GM18507 (cell line): Measurements from ENCODE around the gene ACAP3.
A peak's percentile ranks its signal among the peaks of the same experiment; 100 is the strongest.

Experiments used
- DNase-seq: peaks from one replicate; pipeline ENCODE4 v3.0.0; 2011; ENCODE audit warnings: low read depth; ENCODE audit not compliant: insufficient read length; ENCODE audit errors: extremely low spot score
- FAIRE-seq: peaks from 2 replicates; lab custom pipeline; 2011; peaks lifted over from hg19 to GRCh38; lab: Jason Lieb, UNC

Gene ACAP3

DNA sequence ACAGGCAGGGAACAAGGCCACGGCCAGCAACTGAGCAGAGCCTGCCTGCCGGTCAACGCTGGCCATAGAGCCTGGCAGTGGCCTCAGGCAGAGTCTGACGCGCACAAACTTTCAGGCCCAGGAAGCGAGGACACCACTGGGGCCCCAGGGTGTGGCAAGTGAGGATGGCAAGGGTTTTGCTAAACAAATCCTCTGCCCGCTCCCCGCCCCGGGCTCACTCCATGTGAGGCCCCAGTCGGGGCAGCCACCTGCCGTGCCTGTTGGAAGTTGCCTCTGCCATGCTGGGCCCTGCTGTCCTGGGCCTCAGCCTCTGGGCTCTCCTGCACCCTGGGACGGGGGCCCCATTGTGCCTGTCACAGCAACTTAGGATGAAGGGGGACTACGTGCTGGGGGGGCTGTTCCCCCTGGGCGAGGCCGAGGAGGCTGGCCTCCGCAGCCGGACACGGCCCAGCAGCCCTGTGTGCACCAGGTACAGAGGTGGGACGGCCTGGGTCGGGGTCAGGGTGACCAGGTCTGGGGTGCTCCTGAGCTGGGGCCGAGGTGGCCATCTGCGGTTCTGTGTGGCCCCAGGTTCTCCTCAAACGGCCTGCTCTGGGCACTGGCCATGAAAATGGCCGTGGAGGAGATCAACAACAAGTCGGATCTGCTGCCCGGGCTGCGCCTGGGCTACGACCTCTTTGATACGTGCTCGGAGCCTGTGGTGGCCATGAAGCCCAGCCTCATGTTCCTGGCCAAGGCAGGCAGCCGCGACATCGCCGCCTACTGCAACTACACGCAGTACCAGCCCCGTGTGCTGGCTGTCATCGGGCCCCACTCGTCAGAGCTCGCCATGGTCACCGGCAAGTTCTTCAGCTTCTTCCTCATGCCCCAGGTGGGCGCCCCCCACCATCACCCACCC is 23.6 kb upstream of the ACAP3 start, which contains the start of gene TAS1R3:
Gene TAS1R3 (plus strand): TSS at position 213 of the 898 bp plus-strand sequence. CDS start 66 bp downstream, at position 279.
- DNase-seq, result no peak

DNA sequence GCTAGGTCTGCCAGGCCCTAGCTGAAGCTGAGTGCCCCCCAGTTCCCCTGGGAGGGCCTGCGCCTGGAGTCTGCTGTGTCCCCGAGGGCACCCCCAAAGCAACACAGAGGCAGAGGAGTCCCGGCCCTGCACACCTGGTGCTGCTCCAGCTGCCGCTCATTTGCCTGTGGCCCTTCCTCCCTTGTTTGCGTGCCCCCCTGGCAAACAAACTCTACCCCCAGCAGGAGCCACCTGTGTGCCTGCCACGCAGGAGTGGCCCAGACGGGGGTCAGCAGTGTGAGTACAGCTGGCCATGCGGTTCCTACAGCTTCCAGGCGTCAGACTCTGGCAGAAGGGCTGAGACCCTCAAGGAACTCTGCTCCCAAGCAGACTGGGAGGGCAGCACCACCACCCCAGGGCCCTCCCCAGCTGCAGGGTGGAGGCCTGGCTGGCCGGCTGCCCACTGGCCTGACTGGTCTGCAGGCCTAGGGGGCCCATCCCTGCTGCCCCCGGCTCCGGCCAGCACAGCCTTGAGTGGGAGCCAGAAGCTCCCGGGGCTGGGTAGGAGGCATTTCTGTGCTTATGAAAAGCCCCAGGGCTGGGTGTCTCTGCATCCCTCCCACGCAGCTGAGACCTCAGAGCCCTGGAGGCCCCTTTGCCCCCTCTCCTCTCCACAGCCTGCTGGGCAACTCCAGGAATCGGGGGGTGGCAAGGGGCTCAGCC is 22.8 kb upstream of the ACAP3 start:
- DNase-seq, result no peak
- FAIRE-seq, result no peak

More for the DNA sequence above, 23.6 kb upstream of the ACAP3 start, which contains the start of gene TAS1R3:
- FAIRE-seq, result no peak

DNA sequence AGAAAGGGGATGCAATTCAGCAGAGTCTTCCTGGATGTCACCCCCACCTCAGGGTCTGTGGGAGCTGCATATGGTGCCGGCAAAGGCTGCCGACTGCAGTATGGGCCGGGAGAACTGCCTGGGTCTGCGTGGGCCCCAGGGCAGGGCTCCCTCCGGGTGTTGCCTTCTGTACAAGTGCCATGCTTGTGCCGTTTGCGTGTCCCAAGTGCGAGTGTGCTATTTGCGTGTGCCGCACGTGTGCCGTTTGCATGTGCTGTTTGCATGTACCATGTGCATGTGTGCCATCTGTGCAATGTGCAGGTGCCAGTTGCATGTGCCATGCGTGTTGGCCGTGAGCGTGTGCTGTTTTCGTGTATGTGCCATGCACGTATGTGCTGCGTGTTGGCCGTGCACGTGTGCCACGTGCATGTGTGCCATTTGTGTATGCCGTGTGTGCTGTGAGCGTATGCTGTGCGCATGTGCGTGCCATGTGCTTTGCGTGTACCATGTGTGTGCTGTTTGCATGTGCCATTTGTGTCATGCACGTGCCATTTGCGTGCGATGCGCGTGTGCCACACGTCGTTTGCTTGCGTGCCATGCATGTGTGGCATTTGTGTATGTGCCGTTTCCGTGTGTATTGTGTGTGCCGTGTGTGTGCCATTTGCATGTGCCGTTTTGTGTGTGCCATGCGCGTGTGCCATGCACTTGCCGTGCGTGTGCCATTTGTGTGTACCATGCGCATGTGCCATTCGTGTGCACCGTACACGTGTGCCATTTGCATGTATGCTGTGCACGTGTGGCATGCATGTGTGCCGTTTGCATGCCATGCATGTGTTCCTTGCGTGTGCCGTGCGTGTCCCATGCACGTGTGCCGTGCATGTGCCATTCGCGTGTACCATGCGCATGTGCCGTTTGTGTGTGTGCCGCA is 21.8 kb upstream of the ACAP3 start:
- DNase-seq (no peak), FAIRE-seq (no peak)

DNA sequence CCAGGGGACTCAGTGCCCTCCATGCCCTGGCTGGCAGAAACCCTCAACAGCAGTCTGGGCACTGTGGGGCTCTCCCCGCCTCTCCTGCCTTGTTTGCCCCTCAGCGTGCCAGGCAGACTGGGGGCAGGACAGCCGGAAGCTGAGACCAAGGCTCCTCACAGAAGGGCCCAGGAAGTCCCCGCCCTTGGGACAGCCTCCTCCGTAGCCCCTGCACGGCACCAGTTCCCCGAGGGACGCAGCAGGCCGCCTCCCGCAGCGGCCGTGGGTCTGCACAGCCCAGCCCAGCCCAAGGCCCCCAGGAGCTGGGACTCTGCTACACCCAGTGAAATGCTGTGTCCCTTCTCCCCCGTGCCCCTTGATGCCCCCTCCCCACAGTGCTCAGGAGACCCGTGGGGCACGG is 20.5 kb upstream of the ACAP3 start:
- no peak for DNase-seq
- FAIRE-seq, result no peak

DNA sequence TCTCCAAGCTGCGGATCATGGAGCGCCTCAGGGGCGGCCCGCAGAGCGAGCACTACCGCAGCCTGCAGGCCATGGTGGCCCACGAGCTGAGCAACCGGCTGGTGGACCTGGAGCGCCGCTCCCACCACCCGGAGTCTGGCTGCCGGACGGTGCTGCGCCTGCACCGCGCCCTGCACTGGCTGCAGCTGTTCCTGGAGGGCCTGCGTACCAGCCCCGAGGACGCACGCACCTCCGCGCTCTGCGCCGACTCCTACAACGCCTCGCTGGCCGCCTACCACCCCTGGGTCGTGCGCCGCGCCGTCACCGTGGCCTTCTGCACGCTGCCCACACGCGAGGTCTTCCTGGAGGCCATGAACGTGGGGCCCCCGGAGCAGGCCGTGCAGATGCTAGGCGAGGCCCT is 19.6 kb upstream of the ACAP3 start:
- FAIRE-seq (no peak), DNase-seq (no peak)

DNA sequence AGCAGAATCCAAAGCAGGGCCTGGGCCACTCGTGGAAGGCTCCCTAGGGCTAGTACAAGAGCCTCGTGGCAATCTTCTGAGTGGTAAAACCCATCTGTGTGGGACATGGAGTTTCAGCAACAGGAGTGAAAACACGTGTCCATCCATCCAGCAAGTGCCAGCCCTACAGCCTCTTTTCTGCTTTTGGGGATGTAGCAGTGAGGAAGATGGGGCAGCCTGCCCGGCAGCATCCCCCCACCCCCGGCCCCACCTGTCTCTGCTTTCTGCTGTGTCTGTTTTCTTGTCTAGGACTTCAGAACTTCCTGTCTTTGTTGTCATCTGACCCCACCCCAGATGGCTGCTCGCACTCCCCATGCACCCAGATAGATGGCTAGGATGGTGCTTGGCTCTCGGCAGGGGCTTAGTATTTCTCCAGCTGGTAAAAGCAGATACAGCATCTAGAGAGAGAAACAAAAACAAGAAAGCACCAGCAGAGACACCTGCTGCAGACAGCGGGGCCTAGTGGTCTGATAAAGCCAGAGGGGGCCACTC is 18.4 kb upstream of the ACAP3 start:
- FAIRE-seq (no peak), DNase-seq (no peak)

DNA sequence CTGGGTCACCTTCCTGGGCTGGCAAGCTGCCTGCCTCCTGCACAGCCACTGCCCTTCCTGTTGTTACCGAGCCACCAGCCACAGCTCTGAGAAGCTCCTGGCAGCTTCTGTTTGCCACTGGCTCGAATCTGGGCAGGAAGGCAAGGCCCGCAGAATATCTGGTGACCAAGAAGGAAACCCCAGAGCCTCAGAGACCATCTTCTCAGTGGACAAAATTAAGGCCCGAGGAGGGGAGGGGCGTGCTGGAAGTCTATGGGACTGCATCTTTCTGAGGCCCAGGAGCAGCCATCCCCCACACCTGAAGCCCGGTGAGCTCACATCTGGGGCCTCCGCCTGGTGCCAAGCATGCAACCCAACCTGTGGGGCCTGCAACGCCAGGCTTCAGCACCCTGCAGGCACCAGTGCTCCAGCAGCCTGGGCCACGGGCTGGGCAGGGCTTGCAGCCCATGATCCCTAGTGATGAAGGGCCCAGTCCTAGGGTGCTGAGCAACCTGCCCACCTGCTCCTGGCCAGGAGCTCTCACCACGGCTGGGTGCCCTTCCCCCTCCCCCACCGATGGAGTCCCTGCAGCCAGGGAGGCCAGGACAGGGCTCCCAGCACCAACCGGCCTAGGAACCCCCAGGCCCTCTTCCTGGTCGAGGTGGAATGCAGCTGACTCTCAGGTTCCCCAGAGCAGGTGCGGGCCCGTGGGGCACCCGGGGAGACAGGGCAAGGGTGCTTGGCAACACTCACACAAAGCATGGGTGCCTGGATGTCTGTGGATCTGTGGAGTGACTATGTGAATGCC is 17.8 kb upstream of the ACAP3 start:
- FAIRE-seq (no peak), DNase-seq (no peak)

DNA sequence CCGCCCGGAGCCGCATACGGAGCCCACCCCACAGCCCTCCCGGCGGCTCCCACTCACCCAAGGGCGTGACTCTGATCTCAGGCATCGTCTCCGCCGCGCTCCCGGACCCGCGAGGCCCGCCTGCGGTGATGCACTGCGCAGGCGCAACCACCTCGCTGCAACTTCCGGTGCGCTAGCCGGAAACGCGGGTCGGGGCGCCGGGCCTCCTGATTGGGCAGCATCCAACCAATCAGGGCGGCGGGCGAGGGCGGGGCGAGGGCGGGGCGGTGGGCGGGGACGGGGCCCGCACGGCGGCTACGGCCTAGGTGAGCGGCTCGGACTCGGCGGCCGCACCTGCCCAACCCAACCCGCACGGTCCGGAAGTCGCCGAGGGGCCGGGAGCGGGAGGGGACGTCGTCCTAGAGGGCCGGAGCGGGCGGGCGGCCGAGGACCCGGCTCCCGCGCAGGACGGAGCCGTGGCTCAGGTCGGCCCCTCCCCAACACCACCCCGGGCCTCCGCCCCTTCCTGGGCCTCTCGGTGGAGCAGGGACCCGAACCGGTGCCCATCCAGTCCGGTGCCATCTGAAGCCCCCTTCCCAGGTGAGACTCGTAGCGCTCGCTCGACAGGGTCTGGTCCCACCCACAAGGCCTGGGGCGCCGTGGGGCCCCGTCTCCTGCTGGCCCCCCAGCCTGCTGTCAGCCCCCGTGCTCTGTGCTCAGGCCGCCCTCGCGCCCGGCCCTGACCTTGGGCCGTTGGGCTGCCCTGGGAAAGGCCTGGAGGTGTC is 17.0 kb upstream of the ACAP3 start, which contains the start of the genes CPTP and INTS11:
Gene CPTP (plus strand): TSS at position 279 of the 764 bp plus-strand sequence. CDS start 2,109 bp downstream, outside the sequence.
Gene INTS11 (minus strand): TSS at position 137 of the 764 bp plus-strand sequence. CDS start 52 bp downstream, at position 85.
- FAIRE-seq (peak; percentile 92), DNase-seq (peak; percentile 95)

DNA sequence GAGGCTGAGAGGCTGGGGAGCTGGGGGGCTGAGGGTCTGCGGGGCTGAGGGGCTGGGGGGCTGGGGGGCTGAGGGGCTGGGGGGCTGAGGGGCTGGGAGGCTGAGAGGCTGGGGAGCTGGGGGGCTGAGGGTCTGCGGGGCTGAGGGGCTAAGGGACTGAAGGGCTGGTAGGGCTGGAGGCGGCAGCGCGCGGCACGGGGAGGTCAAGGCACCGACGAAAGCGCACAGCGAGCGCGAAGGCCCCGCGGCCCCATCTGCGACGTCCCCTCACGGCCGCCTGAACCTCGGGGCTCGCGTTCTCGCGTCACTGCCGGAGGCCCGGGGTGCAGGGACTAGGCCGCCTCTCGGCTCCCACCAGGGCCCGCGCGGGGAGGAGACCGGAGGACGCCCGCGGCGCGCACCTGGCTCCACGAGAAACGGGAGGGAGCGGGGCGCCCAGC is 16.4 kb upstream of the ACAP3 start:
- no peak for FAIRE-seq
- no peak for DNase-seq

DNA sequence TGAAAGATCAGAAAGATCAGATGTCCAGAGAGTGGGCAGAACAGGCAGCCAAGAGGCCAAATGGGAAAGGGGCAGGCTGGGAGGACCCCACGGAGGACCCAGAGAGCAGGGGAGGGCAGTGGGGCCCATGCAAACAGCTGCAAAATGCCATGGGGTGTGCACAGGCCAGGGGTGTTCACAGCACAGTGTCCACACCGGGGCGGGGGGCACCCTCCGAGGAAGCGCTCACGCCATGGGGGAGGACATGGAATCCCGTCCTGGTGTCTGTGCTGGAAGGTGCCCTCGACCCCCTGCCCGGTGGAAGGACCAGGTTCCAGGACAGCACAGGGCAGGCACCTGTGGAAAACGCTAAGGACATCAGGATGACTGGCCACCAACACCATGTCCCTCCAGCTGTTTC is 15.2 kb upstream of the ACAP3 start:
- no peak for DNase-seq
- FAIRE-seq, result no peak

DNA sequence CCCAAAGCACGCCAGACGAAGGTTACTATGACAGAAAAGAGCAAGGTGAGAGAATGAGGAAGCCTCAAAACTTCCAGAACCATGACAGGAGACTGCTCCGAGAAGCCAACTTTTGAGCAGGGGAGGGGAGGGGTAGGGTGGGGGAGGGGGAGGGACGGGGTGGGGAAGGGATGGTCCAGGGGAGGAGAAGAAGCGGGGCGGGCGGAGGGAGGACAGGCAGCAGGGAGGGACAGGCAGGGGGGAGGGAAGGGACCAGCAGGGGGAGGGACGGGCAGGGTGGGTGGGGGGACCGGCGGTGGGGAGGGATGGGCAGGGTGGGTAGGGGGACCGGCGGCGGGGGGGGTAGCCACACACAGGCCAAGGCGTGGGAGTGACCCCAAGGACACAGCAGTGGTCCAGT is 14.7 kb upstream of the ACAP3 start:
- DNase-seq (no peak), FAIRE-seq (no peak)

DNA sequence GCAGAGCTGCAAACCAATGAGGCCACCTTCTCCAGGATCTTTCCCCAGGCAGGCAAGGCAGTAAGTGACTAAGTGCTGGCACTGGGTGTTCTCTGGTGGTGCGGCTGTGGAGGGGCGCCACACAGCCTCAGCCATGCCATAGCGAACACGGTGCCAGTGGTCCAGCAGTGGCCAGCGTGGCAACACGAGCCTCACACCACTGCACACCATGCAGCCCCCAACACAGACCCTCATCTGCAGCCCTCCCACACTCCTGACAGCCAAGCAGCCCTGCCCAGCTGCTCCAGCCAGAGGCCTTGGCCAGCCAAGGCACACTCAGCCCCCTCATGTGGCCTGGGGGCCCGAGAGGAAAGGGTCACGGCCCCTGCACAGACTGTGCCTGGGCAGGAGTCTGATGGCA is 13.7 kb upstream of the ACAP3 start:
- no peak for FAIRE-seq
- no peak for DNase-seq

DNA sequence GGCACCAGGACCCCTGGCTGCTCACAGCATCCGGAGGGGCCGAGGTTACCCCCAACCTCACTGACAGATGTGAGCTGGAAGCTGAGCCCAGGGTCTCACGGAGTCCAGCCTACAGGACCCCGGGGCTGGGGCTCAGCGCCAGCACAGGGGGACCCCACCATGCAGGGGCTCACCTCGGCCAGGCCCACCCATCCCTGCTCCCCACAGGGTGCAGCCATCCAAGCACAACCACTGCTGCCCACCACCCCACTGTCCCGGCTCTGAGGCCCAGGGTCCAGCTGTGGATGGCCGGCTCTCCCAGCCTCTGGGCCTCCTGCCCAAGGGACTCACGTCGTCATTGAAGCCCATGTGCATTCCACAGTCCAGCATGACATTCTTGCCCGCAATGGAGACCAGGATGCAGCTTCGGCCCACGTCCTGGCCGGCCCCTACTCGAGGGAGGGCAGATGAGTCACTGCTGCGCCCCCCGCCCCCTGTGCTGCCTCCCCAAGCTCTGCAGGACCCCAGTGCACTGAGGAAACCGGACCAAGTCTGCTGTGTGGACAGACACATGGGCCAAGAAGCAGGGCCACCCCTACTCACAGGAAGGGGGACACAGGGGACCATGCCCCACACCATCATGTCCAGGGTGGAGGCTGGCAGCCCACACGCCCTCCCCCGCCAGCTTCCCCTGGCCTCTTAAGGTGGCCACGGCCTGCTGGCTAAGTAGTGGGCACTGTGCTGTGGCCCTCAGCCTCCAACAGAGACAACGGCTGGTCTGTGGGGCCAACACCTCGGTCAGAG is 13.1 kb upstream of the ACAP3 start:
- no peak for DNase-seq
- FAIRE-seq, result no peak

DNA sequence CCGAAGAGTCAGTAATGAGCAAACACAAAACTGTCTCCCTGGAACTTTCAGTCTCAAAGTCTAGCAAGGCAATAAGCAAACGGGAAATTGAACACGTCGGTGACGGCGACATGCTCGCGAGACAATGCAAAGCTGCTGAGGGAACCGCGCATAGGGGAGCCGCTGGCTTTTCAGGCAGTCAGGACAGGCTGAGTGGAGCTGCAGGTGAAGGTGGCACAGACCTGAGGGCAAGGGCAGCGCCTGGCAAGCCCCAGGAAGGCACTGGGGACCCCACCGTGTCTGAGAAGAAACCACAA is 11.9 kb upstream of the ACAP3 start:
- DNase-seq (no peak), FAIRE-seq (no peak)

DNA sequence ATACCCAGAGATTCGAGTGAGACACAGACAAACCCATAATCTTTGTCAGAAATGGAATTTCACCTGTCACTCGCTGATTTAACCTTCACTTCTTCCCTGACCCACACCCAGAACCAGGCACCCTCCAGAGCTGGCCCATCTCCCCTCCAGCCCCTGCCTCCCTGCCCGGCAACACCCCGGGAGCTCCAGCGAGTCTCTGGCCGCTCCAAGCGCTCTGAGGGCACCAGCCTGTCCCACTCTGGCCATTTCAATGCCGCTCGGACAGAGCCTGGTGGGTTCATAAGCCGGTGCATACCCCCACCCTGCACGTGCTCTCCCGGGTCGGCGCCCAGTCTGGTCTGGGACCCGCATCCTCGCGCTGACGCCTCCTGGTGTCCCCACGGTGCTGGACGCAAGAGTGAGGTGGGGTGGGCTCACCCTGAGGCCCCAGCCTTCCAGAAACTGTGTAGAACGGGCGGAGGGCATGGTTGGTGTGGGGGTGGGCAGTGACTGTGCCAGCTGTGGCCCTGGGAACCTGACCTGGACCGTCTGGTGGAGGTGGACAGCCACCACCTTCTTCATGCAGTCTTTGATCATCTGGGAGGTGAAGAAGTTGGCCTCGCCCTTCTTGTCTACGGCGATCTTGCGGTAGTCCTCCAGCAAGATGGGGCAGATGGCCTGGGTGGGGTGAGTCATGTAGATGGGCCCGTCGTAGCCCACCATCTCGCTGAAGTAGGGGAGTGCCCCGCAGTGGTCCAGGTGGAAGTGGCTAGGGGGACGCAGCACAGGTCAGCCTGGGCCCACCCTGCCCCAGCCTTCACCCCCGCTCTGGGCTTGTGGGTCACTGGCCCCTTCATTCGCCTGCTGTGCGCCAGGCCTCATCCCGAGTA is 11.3 kb upstream of the ACAP3 start:
- FAIRE-seq (no peak), DNase-seq (no peak)

DNA sequence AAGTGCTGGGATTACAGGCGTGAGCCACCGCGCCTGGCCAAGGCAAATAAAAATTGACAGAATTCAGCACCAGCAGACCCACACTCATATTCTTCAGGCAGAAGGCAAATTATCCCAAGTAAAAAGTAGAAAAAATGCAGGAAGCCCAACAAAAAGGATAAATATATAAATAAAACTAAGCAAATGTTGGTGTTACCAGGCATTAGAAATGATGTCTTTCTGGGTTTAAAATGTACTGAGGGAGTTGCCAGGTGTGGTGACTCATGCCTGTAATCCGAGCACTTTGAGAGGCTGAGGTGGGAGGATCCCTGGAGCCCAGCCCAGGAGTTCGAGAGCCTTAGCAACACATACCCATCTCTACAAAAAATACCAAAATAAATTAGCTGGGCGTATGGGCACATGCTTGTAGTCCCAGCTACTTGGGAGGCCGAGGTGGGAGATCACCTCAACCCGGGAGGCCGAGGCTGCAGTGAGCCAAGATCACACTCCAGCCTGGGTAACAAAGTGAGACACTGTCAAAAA is 10.5 kb upstream of the ACAP3 start:
- FAIRE-seq, result no peak

More for the DNA sequence above, 10.5 kb upstream of the ACAP3 start:
- no peak for DNase-seq
